Ascending aorta (tissue), 2 donors: ENCODE results near the gene ACOX1. TPM values are rescaled to one million over a fixed set of nuclear protein-coding genes. Genes with fewer than 3 reads are reported as not detected.

ENCODE experiments used
- DNase-seq, 2 donors: peaks; one replicate each; pipeline ENCODE4 v3.0.0-alpha.2; 2019; ENCODE audit warnings: low spot score in 2 of 2
- H3K27ac ChIP-seq, 2 donors: fragments of 200-600 bp; sonication (generic); one replicate each; pipeline ENCODE4 v1.5.1; 2016 to 2017; ENCODE audit warnings: mild to moderate bottlenecking in 1 of 2
- H3K27me3 ChIP-seq: fragments of 200-600 bp; sonication (generic); one replicate; pipeline ENCODE4 v1.5.1; 2017
- H3K36me3 ChIP-seq, 2 donors: fragments of 200-600 bp; sonication (generic); one replicate each; pipeline ENCODE4 v1.5.1; 2016
- H3K4me1 ChIP-seq, 2 donors: fragments of 200-600 bp; sonication (generic); one replicate each; pipeline ENCODE4 v1.5.1; 2016 to 2017; ENCODE audit warnings: mild to moderate bottlenecking in 1 of 2
- H3K4me3 ChIP-seq, 2 donors: fragments of 200-600 bp; sonication (generic); one replicate each; pipeline ENCODE4 v1.5.1; 2016 to 2017; ENCODE audit warnings: mild to moderate bottlenecking in 1 of 2
- H3K9me3 ChIP-seq, 2 donors: fragments of 200-600 bp; sonication (generic); one replicate each; pipeline ENCODE4 v1.5.1; 2016
- CTCF ChIP-seq, 3 experiments: fragments of 200-600 bp in 2 of 3; fragments of 450-650 bp in 1 of 3; sonication (generic) in 2 of 3; IDR thresholded peaks; one replicate each; pipeline ENCODE4 v1.5.1; 2016 to 2019; ENCODE audit warnings: antibody characterized with exemption in 3 of 3, mild to moderate bottlenecking in 1 of 3, moderate library complexity in 1 of 3
- intact Hi-C: fragments of 100-400 bp; cut with DNase I; formaldehyde crosslinking; loops from one replicate; pipeline ENCODE4 v1.15.1; 2023
- total RNA-seq: library from RNA; depleted of rRNA; stranded (reverse); fragments of >200 nt; gene quantifications from one replicate; pipeline ENCODE4 v1.1.0, GENCODE V29; 2016

ACOX1 gene
- 18.5 TPM for total RNA-seq

GRCh38 chr17:75978938-75979704 is at the start of gene ACOX1, which contains the start of gene TEN1:
Gene ACOX1, minus strand, starts transcription at chr17:75979166. Its CDS starts 93 bp downstream, at chr17:75979073.
Gene TEN1, plus strand, starts transcription at chr17:75979240. Its CDS starts 6,953 bp downstream, at chr17:75986193.
- Histone ChIP-seq H3K4me1 (peaks cover 2 to 26% of the 10 kb centered on the region in 2 donors), H3K36me3 (peaks cover 0 to 6% of the 10 kb centered on the region in 2 donors), H3K27ac (peak within 1 kb of the TSS; percentile 93 to 99), H3K4me3 (peak within 1 kb of the TSS; percentile 76 to 88), H3K27me3 (no peaks in the 10 kb centered on the region), H3K9me3 (no peaks in the 10 kb centered on the region)
- intact Hi-C loops: loop anchor here (1.0 to 10.0 kb wide), 6 partner anchors 38 to 373 kb away; partner anchors contain the start of genes FBF1, MRPL38, PRPSAP1 and TRIM65
- peak; percentile 89 to 98 for DNase-seq
- peak; percentile 15 to 35 (median 33) for TF ChIP-seq CTCF (IDR thresholded peaks at IDR 0.05)

DNA sequence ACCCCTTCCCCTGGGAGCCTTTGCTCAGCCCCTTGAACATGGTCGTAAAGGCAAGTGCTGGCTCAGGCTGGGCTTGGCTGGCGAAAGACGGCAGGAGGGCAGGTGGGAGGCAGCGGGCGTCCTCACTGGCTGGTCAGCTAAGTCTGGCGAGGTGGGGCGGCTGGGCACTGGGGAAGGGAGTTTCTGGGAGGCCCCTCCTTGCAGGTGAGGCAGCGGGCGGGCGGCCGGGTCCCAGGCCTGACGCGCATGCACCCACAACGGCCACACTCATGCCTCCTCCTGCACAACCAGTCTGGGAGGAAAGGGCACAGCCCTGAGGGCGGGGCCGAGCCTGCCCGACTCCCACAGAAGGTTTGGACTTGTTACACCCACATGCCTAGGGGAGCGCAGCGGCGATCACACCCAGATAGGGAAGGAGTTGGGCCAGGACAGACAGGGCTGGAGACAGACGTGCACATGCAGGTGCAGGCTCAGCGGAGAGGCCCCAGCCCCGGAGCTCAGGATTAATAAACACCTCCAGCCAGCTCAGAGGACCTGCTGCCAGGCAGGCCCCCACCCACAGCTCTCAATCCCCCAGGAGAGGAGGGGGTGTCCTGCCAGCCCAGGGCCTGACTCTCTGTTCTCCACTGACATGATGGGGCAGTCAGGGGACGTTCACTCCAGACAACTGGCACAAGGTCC is 48.3 kb upstream of the ACOX1 start, which contains the start of gene EVPL:
TSS of gene EVPL (minus strand) at position 148 of the 681 bp plus-strand sequence. CDS start at position 40, 108 bp downstream.
- intact Hi-C loops: no loop called here
- H3K9me3 ChIP-seq: no peaks in the 10 kb centered on the region
- no peak for TF ChIP-seq CTCF (IDR thresholded peaks at IDR 0.05)
- DNase-seq: no peak
- H3K27me3 ChIP-seq: no peaks in the 10 kb centered on the region
- no peaks in the 10 kb centered on the region for H3K4me1 ChIP-seq
- no peak within 1 kb of the TSS for H3K4me3 ChIP-seq
- no peaks in the 10 kb centered on the region for H3K36me3 ChIP-seq
- no peak within 1 kb of the TSS for H3K27ac ChIP-seq

DNA sequence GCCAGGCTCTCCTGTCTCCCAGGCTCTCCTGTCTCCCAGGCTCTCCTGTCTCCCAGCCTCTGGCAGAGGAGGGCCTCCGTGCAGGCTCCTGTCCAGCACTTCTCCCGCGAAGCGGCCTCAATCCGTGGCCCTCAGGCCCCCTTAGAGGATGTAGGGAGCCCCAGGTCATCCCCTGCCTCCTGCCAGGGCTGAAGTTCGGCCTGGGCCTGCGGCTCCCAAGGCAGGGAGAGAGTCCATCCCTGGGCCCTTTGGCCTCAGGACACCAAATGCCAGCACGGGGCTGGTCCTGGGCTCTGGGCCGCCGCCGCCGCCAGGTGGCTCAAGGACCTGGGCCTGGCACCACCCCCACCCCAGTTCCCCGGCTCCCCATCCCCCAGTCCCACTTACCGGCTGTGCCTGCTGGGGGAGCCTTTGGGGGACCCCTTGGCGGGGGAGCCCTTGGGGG is 47.8 kb upstream of the ACOX1 start:
- TF ChIP-seq CTCF (IDR thresholded peaks at IDR 0.05): no peak
- intact Hi-C loops: no loop called here
- H3K4me1 ChIP-seq: no peaks in the 10 kb centered on the region
- no peak overlapping the region for H3K27ac ChIP-seq
- no peak overlapping the region for H3K4me3 ChIP-seq
- no peaks in the 10 kb centered on the region for H3K9me3 ChIP-seq
- no peaks in the 10 kb centered on the region for H3K27me3 ChIP-seq
- no peak for DNase-seq
- H3K36me3 ChIP-seq: no peaks in the 10 kb centered on the region

DNA sequence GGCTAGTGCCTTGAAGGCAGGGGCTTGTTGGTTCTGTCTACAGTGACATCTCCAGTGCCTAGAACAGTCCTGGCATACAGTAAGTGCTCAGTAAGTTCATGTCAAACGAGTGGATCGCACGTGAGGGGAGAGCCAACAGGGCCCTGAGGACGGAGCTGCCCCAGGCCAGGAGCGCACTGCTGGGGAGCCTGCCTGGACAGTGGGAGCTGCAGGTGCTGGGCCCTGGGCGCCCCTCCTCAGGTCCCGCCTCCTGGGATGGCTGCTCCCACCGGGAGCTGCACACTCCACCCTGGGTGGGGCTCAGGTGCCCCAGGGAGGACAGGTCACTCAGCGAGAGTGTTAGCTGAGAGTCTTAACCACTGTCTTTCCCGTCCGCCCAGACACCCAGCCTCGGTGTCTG is 46.3 kb upstream of the ACOX1 start:
- Histone ChIP-seq H3K4me3 (no peak overlapping the region), H3K27ac (no peak overlapping the region), H3K36me3 (no peaks in the 10 kb centered on the region), H3K9me3 (no peaks in the 10 kb centered on the region), H3K4me1 (no peaks in the 10 kb centered on the region), H3K27me3 (no peaks in the 10 kb centered on the region)
- DNase-seq: no peak
- TF ChIP-seq CTCF (IDR thresholded peaks at IDR 0.05): no peak
- intact Hi-C loops: no loop called here

GRCh38 chr17:76024353-76024752 is 45.4 kb upstream of the ACOX1 start:
- TF ChIP-seq CTCF (IDR thresholded peaks at IDR 0.05): no peak
- H3K4me1 ChIP-seq: no peaks in the 10 kb centered on the region

More at GRCh38 chr17:76024353-76024752, 45.4 kb upstream of the ACOX1 start:
- intact Hi-C loops: no loop called here
- no peak for DNase-seq
- no peaks in the 10 kb centered on the region for H3K27me3 ChIP-seq
- no peak overlapping the region for H3K27ac ChIP-seq
- no peaks in the 10 kb centered on the region for H3K36me3 ChIP-seq
- H3K4me3 ChIP-seq: no peak overlapping the region
- no peaks in the 10 kb centered on the region for H3K9me3 ChIP-seq
